NCI-H146 treated with DMSO at 0.1 percent for 48 hours (cell line): ENCODE results near the gene PGLYRP1.

Experiments used
- DNase-seq: peaks from one replicate; lab custom pipeline; 2025; ENCODE audit not compliant: unreplicated experiment; lab: John Stamatoyannopoulos, UW

PGLYRP1 gene

GRCh38 chr19:46032597-46033025 is 9.8 kb upstream of the PGLYRP1 start:
- DNase-seq, result no peak

- DNase-seq, result no peak
Observed at GRCh38 chr19:46031781-46032596, 9.1 kb upstream of the PGLYRP1 start.

DNA sequence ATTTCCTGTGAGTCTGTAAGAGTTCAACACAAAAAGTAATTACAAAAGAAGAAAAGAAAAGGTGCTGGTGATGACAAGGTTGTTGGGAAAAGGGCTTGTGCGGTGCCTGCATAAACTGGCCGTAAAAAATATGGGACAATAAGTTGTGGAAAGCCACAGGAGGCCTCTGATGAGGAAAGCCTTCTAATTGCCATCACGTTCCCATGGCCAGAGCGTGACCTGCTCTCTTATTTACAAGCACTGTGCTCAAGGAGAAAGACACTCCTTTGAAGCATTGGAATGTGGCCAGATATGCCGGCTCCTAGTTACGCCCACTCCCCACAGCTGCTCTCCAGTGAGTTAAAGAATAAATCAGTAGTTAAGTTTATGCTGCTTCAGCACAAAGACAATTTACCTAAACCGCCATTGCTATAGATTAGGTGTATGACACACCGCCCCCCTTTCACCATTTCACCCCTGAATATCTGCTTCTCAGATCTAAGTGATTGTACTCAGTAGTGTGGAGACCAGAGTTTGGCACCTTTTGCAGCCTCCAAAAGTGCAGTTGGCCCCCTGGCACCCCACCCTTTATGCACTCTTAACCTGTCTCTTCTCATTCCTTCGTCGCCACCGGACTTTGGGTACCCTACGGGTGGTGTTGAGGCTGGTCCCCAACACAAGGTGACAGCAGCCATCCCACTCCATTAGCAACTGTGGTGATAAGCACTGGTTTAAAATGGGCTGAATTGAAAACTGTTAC is 8.1 kb upstream of the PGLYRP1 start:
- DNase-seq, result no peak

DNA sequence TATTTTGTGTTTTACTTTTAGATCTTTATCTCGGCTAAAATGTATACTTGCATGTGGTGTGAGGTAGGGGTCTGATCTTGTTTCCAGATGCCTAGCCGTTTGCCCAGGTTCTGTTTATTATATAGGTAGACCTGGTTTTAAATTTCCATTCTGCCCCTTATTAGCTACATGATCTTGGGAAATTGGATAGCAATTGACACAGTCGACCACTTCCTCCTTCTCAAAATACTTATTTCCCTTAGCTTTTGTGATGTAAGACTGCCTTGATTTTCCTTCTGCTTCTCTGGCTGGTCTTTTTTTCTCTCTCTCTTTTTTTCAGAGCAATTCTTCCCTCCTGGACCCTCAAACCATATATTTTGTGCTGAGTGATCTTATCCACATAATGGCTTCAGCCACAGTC is 3.0 kb upstream of the PGLYRP1 start:
- no peak for DNase-seq

DNA sequence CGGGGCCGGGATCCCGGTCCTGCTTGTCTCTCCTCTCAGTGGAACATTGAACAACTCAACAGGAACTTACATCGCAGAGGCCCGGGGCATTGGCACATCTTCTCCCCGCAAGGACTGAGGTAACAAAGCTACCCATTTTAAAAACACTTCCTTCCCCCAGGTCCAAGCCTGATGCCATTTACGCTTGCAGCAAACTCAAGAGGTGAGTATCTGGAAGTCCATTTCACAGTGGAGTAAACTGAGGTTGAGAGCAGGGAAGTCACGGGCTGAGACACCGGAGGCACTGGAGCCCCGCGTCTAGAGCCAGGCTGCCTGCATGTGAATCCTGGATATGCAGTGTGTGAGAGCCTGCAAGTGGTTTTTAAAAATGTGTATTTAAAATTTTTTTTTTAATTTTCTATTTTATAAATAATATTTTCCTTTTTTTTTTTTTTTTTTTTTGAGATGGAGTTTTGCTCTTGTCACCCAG is 492 bp upstream of the PGLYRP1 start:
- no peak for DNase-seq

- no peak for DNase-seq
Observed at GRCh38 chr19:46022061-46022430, 807 bp downstream of the PGLYRP1 start.

DNA sequence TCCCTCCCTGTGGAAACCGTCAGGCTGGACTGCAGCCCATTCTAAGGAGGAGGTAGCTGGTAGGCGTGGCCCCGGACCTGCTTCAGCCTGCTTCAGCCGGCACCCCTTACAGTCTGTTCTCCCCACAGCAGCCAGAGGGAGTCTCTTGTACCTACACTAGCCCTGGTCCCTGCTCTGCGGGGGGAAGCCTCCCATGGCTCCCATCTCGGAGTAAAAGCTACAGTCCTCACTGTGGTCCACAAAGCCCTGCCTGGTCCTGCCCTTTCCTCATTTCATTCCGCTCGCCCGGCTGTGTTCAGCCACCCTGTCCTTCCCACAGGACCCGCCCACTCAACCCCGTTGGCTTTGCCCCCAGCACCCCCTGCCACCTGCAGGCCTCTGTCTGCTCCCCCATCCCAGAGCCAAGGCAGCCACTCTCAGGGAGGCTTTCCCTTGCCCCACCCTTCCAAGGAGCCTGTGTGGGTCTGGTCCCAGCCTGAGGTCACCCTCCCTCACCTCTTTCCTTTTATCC is 1.3 kb downstream of the PGLYRP1 start:
- no peak for DNase-seq

- DNase-seq, result no peak
Observed at GRCh38 chr19:46020819-46021125, 2.1 kb downstream of the PGLYRP1 start.

- no peak for DNase-seq
Observed at GRCh38 chr19:46019270-46019669, 3.6 kb downstream of the PGLYRP1 start.

DNA sequence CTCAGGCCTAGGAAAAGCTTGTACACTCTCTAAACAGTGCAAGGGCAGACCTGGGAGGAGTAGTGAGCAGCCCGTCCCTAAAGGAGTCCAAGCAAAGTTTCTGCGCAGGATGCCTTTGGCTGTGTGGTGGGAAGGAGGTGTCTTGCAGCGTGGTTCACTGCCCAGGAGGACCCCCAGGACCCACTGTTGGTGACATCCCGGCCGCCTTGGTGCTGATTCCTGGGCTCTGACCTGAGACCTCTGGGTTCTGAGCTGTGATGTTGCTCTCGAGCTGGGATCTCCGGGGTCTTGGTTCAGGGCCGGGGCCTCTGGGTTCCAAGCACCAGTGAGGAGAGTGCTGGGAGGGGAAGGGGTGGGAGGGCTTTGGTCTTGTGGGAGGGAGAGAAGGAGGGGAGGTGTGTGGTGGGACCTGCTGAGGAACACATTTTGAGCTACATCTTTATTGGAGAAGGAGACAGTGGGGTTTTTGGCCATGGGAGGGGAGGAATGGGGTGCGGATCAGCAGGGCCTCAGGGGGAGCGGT is 4.1 kb downstream of the PGLYRP1 start:
- no peak for DNase-seq

GRCh38 chr19:46017874-46018675 is 4.8 kb downstream of the PGLYRP1 start:
- DNase-seq, result no peak

- DNase-seq, result no peak
Observed at GRCh38 chr19:46017095-46017429, 5.8 kb downstream of the PGLYRP1 start.

DNA sequence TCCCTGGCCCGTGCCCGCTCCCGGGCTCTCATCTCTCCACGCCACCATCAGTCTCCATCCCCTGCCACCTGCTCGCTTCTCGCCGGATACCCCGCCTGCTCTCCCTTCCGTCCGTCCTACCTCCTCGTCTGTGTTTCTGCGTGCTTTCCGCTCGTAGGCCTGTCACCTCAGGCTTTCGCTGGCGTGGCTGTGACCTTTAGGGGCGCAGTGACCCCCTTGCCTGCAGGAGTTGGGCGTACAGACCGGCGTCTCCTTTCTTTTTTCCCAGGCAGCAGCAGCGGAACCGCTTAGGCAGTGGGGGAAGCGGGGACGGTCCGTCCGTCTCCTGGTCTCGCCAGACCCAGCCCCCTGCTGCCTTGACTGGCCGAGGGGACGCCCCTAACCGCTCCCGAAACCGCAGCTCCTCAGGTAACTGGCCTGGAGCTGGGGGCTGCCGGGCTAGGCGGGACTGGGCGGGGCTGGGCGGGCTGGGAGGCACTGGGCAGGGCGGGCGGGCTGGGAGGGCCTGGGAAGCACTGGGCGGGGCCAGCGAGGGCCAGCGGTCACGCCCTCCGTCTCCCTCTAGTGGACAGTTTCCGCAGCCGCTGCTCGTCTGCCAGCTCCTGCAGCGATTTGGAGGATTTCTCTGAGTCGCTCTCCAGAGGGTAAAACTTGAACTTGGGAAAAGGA is 6.3 kb downstream of the PGLYRP1 start:
- DNase-seq, result peak; percentile 81

DNA sequence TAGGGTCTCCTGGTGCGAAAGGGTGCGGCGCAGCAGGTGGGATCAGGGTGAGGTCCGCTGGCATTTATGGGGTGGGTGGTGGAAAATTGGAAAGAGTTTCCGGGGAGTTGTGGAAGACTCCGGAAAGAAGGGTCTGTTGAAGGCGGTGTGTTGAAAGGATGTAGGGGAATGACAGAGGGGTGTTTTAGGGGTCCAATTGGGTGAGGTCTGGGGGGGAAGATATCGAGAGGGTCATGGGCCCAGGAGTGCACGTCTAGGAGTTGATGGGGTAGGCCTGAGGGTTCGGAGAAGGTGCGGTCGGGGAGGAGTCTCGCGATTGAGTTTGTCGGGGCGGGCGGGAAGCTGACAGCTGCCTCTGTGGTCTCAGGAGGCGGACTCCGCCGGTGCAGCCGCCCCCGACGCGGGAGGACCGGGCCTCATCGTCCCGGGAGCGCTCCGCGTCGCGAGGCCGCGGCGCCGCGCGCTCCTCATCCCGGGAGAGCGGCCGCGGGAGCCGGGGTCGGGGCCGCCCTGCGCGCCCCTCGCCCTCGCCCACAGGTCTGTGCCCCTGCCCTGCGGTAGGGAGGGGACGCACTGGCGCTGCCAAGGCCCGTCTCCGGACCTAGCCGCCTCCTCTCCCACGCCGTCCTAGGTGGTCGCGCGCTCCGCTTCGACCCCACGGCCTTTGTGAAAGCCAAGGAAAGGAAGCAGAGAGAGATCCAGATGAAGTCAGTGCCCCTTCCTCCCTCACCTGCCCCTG is 7.0 kb downstream of the PGLYRP1 start:
- DNase-seq, result no peak

DNA sequence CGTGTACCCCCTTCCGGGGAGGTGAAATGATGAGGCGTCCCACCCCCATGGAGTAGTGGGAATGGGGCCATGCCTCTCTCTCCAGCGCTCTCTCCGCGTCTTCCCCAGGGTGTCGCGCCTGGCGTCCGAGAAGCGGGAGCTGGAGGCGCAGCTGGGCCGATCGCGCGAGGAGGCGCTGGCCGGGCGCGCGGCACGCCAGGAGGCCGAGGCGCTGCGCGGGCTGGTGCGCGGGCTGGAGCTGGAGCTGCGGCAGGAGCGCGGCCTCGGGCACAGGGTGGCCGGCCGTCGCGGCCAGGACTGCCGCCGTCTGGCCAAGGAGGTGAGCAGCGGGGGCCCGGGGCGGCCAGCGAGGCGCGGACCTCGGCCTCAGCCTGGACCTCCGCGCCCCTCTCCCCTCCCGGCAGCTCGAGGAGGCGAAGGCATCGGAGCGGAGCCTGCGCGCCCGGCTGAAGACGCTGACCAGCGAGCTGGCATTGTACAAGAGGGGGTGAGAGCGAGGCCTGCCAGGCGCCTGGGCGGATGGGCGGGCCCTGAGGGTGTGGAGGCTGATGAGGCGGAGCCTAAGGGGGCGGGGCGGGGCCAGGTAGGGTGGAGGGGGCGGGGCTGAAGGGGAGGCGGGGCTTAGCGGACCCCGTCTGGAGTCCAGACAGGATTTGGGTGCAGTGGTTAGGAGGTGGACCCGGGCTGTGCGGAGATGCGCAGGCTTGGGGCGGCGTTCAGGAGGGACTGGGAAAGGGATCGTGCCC is 7.7 kb downstream of the PGLYRP1 start:
- peak; percentile 78 for DNase-seq

DNA sequence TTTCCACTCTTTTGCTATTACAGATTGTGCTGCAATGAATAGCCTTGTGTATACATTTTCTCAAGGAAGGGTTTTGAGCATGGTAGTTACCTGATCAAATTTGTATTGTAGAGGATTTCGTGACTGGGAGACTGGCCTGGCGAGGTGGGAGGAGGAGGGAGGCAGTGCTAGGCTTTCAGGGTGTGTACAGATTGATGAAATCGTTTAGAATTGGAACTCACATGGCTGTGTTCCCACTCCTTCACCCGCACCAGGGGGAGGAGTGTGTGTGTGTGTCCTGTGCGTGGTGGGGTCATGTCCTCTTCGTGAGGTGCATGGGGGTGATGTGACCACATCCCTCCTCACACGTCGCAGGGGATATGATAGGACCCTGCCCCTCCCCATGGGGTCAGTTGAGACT is 8.3 kb downstream of the PGLYRP1 start:
- no peak for DNase-seq

DNA sequence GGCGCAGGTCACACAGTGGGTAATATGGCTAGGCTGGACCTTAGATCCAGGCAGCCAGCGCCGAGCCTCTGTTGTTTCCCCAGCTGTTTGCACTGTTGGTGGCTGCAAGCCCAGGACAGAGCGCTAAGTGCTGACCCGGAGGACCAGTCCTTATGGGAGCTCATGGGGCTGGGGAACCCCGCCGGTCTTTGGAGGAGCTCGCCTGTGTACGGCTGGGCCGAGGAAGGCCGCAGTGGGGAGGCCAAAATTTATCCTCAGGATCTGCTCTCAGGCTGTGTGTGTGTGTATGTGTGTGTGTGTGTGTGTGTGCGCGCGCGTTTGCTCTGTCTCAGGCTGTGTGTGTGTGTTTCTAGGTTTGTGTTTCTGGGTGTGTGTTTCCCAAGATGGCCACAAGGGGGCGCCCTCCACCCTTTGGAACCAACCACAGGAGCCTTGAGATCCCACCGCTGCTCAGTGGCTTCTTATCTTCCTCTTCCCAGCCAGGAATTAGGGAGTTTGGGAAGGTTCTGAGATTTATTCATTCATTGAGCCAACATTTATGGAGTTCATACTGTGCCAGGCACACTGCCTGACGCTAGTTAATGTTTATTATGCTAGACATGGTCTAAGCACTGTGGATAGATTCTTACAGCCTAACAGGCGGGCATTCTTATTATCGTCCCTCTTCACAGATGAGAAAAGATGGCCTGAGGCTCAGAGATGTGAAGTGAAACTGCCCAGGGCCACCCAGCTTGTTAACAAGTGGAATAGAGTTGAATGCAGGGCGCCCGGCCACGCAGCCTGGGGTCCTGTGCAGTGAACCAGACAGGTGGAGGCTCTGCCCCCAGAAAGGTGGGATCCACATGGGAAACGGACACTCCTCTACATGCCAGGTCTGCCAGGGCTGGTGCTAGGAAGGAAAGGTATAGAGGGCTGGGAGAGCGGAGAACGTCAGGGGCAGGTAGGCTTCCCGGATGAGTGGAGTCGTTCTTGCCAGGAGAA is 13.0 kb downstream of the PGLYRP1 start:
- DNase-seq, result peak; percentile 27

DNA sequence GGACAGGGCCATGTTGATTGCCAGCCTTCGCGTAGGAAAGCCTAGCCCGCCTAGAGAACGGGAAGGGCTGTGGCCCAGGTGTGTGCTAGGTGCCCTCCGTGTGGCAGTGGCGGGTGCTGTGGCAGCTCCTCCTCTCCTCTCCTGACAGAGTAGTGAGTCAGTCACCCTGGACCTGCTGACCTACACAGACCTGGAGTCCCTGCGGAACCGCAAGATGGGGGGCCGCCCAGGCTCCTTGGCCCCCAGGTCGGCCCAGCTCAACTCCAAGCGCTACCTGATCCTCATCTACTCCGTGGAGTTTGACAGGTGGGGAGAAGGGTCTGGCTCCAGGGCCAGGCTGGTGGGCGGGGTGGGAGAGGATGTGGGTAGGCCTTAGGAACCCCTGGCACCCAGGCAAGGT is 16.4 kb downstream of the PGLYRP1 start:
- DNase-seq, result no peak
